Stimulated activated CD4-positive, alpha-beta T cell treated with anti-CD3 and anti-CD28 coated beads, TNF-alpha, amount 100 ng/mL, for 24 hours (primary cell): ENCODE data around the gene FAM25A.

Experiments
- DNase-seq, 3 experiments: peaks; one replicate each; pipeline ENCODE4 v3.0.0-alpha.2; 2020; ENCODE audit warnings: low read depth in 3 of 3

Gene FAM25A

DNA sequence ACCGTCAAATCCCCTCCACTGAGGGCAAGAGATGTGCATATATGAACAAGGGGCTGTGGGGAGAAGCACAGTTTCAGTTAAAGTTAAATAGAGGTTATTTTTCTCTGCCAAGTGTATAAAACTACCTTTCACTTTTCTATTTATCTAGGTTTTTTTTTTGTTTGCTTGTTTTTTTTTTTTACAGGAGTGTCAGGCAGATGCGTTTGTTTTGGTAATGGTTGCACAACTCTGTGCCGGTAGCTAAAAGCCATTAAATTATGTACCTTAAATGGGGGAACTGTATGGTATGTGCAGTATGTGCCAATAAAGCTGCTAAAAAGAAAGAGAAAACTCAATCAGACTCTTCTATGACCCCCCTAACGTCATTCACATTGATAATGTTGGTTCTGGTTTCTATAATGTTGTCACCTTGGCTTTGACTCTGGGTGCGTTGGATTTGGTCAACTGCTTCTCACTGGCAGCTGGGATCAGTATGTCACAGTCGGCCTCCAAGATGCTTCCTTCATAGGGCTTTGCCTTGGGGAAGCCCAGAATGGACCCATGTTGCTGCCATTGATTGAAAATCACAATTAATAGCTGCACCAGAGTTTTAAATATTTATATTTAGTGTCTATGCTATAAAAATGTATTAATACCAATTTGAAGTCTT lies 40.3 kb downstream of the FAM25A start:
- DNase-seq, result no peak

DNA sequence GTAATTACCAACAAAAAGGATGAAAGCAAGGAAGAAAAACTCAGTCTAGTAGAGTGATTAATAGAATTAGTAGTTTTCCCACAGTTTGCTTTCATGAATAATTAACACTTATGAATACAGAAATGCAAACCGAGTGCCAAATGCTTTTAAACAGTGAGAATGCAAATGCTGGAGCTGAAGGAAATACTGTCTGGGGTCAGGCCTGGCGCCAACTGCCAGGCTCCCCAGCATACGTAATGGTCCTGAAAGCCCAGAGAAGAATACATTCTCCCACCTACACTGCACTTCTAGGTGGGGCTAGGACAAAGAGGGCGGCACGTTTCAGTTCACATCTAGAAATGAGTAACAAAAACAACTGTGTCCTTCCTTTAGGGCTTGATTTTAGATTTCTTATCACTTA lies 44.6 kb downstream of the FAM25A start:
- no peak for DNase-seq

DNA sequence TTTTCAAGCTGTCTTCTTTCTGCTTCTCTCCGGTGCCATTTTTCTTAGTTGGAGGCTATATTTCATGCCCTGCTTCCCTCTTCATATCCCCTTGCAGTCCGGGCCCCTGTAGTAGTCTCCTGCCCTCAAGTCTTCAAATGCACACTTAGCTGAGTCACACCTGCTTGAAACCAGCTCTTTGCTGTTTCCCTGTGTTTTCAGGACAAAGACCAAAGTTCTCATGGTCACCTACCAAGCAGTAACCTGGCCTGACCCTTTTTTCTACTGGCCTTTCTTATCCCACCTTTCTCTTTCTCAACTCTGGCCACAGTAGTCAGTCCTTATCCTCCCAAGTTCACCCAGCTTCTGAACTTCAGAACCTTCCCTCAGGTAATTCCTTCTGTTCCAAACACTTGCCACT lies 46.1 kb downstream of the FAM25A start:
- DNase-seq, result no peak

DNA sequence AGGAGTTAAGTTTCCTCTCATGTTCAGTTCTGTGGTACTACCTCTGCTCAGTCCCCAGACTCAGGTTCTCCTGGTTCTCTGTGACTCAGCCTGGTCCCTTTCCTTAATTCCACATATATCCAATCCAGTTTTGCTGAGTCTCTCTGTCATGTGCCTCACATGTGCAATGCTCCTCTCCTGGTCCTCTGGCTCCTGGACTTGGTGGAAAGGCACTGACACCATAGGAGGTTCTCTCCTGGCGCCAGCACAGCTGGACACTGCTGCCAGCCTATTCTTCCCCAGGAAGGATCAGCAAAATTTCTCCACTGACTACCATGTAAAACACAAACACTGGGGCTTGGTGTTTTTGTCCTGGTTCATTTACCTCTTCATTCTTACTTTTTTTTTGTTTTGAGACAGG lies 46.8 kb downstream of the FAM25A start:
- no peak for DNase-seq

DNA sequence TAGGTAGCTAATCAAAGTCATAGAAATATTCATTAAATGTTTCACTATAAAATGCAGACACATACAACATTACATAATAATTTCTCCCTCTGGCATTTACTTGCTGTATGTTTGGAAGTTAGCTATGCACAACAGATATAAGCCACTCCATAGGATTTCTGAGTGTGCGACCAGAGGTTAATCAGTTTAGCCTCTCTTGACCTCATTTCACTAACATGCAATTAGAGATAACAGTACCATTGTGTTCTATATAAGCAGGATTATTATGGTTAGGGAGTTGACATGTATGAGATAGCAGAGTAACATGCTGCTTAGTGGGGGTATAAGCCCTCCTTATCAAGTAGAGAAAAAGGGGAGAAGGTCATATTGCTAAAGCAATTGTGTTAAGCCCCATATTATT lies 48.2 kb downstream of the FAM25A start:
- no peak for DNase-seq

DNA sequence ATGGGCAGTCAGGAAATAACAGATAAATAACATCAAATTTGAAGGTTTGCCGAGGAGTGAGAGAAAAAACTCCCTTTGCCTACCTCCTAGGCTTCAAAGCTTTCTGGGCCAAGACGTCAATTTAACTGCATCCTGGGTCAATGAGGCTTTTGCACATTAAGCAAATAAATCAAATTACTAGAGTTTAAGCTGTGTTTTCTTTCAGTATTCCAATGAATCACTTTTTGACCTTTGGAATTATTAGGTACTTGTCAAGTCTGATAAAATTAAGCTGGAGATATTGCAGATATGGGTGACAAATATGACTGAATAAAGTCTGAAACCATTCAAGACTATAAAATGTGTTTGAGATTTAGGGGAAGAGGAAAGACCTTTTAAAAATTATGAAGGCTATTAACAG lies 52.4 kb downstream of the FAM25A start:
- no peak for DNase-seq
